H9 (cell line): ENCODE data around the gene SMIM1. TPM values are rescaled to one million over a fixed set of nuclear protein-coding genes. Genes with fewer than 3 reads are reported as not detected.
A peak's percentile ranks its signal among the peaks of the same experiment; 100 is the strongest.

ENCODE experiments used
- DNase-seq: peaks from one replicate; pipeline ENCODE4 v3.0.0-alpha.2; 2017
- H2AFZ ChIP-seq: one replicate; pipeline ENCODE4 v1.6.1; 2013; ENCODE audit warnings: mild to moderate bottlenecking, low read length, control low read depth, moderate library complexity
- H2AK5ac ChIP-seq: 2 replicates; pipeline ENCODE4 v1.6.1; 2013; ENCODE audit warnings: low read length, control low read depth, mixed read lengths; ENCODE audit not compliant: insufficient read length
- H2BK120ac ChIP-seq: one replicate; pipeline ENCODE4 v1.6.1; 2013; ENCODE audit warnings: low read depth, mild to moderate bottlenecking, low read length, control low read depth, inconsistent platforms; ENCODE audit not compliant: poor library complexity, severe bottlenecking
- H2BK12ac ChIP-seq: 2 replicates; pipeline ENCODE4 v1.6.1; 2013; ENCODE audit warnings: low read length, control low read depth, mixed read lengths, low read depth; ENCODE audit not compliant: insufficient read length
- H2BK15ac ChIP-seq: 2 replicates; pipeline ENCODE4 v1.6.1; 2013; ENCODE audit warnings: low read depth, low read length, control low read depth
- H2BK20ac ChIP-seq: one replicate; pipeline ENCODE4 v1.6.1; 2013; ENCODE audit warnings: low read depth, mild to moderate bottlenecking, low read length, control low read depth, inconsistent platforms; ENCODE audit not compliant: poor library complexity, severe bottlenecking
- H2BK5ac ChIP-seq: 2 replicates; pipeline ENCODE4 v1.6.1; 2013; ENCODE audit warnings: low read length, control low read depth, mixed read lengths; ENCODE audit not compliant: insufficient read length
- H3K14ac ChIP-seq: 2 replicates; pipeline ENCODE4 v1.6.1; 2013; ENCODE audit warnings: low read length, control low read depth; ENCODE audit not compliant: insufficient read depth
- H3K18ac ChIP-seq: 2 replicates; pipeline ENCODE4 v1.6.1; 2013; ENCODE audit warnings: low read depth, mild to moderate bottlenecking, mixed read lengths, low read length, control low read depth; ENCODE audit not compliant: insufficient read length
- H3K23ac ChIP-seq: 2 replicates; pipeline ENCODE4 v1.6.1; 2013; ENCODE audit warnings: low read length, control low read depth, mixed read lengths, low read depth; ENCODE audit not compliant: insufficient read length
- H3K23me2 ChIP-seq: 2 replicates; pipeline ENCODE4 v1.6.1; 2013; ENCODE audit warnings: low read depth, mild to moderate bottlenecking, mixed read lengths, low read length, control low read depth; ENCODE audit not compliant: insufficient read length, poor library complexity, severe bottlenecking
- H3K27ac ChIP-seq: 2 replicates; pipeline ENCODE4 v1.5.1; 2013; ENCODE audit warnings: low read length, control low read depth, mixed read lengths, low read depth; ENCODE audit not compliant: insufficient read length
- H3K27me3 ChIP-seq: 2 replicates; pipeline ENCODE4 v1.6.1; 2013; ENCODE audit warnings: low read length, control low read depth, inconsistent platforms; ENCODE audit not compliant: insufficient read depth
- H3K4ac ChIP-seq: 2 replicates; pipeline ENCODE4 v1.6.1; 2013; ENCODE audit warnings: low read depth, mild to moderate bottlenecking, control low read depth, inconsistent platforms, low read length, moderate library complexity
- H3K4me1 ChIP-seq: 2 replicates; pipeline ENCODE4 v1.6.1; 2013; ENCODE audit warnings: low read length, control low read depth, inconsistent platforms; ENCODE audit not compliant: insufficient read depth
- H3K4me2 ChIP-seq: 2 replicates; pipeline ENCODE4 v1.6.1; 2013; ENCODE audit warnings: low read length, control low read depth, mixed read lengths; ENCODE audit not compliant: insufficient read length, insufficient read depth
- H3K56ac ChIP-seq: 2 replicates; pipeline ENCODE4 v1.6.1; 2013; ENCODE audit warnings: low read depth, mild to moderate bottlenecking, mixed read lengths, low read length, control low read depth; ENCODE audit not compliant: insufficient read length
- H3K79me1 ChIP-seq: 2 replicates; pipeline ENCODE4 v1.6.1; 2013; ENCODE audit warnings: low read depth, mild to moderate bottlenecking, moderate library complexity, low read length, control low read depth, inconsistent platforms; ENCODE audit not compliant: insufficient read depth, poor library complexity, severe bottlenecking
- H3K79me2 ChIP-seq: 2 replicates; pipeline ENCODE4 v1.6.1; 2013; ENCODE audit warnings: low read length, control low read depth, inconsistent platforms; ENCODE audit not compliant: insufficient read depth
- H3K9ac ChIP-seq: 2 replicates; pipeline ENCODE4 v1.6.1; 2013; ENCODE audit warnings: low read length, control low read depth, mixed read lengths; ENCODE audit not compliant: insufficient read length; ENCODE audit errors: extremely low read depth
- H3K9me3 ChIP-seq: one replicate; pipeline ENCODE4 v1.6.1; 2013; ENCODE audit warnings: low read depth, low read length, inconsistent platforms; ENCODE audit not compliant: control insufficient read depth
- H3T11ph ChIP-seq: one replicate; pipeline ENCODE4 v1.6.1; 2013; ENCODE audit warnings: mild to moderate bottlenecking, low read length, control low read depth, inconsistent platforms
- H4K20me1 ChIP-seq: one replicate; pipeline ENCODE4 v1.6.1; 2013; ENCODE audit not compliant: control insufficient read depth, insufficient read length, insufficient read depth
- H4K5ac ChIP-seq: 2 replicates; pipeline ENCODE4 v1.6.1; 2013; ENCODE audit warnings: low read depth, mild to moderate bottlenecking, mixed read lengths, low read length, control low read depth; ENCODE audit not compliant: insufficient read length
- H4K8ac ChIP-seq: replicated peaks from 2 replicates; pipeline ENCODE4 v1.6.1; 2013; ENCODE audit warnings: low read length, control low read depth, mixed read lengths, low read depth; ENCODE audit not compliant: insufficient read length
- H4K91ac ChIP-seq: 2 replicates; pipeline ENCODE4 v1.6.1; 2013; ENCODE audit warnings: low read depth, mild to moderate bottlenecking, moderate library complexity, mixed read lengths, low read length, control low read depth; ENCODE audit not compliant: insufficient read length
- H3K27ac Mint-ChIP-seq, 3 experiments: 2 replicates in 2 of 3; 3 replicates in 1 of 3; pipeline ENCODE4 v1.8.0; 2020 to 2021; ENCODE audit warnings: mixed read lengths in 3 of 3, mild to moderate bottlenecking in 1 of 3, moderate library complexity in 1 of 3
- H3K27me3 Mint-ChIP-seq: 2 replicates; pipeline ENCODE4 v1.8.0; 2021; ENCODE audit warnings: low read depth, mild to moderate bottlenecking, moderate library complexity, mixed read lengths
- H3K36me3 Mint-ChIP-seq, 3 experiments: 2 replicates in 2 of 3; 3 replicates in 1 of 3; pipeline ENCODE4 v1.8.0; 2020 to 2021; ENCODE audit warnings: low read depth in 3 of 3, mixed read lengths in 3 of 3; ENCODE audit not compliant: insufficient read depth in 1 of 3
- H3K4me1 Mint-ChIP-seq, 2 experiments: 2 replicates each; pipeline ENCODE4 v1.8.0; 2020; ENCODE audit warnings: mixed read lengths in 2 of 2
- H3K4me3 Mint-ChIP-seq, 2 experiments: 2 replicates in 1 of 2; 3 replicates in 1 of 2; pipeline ENCODE4 v1.8.0; 2020 to 2021; ENCODE audit warnings: mild to moderate bottlenecking in 2 of 2, mixed read lengths in 2 of 2, moderate library complexity in 1 of 2
- H3K9me3 Mint-ChIP-seq, 2 experiments: 2 replicates in 1 of 2; 3 replicates in 1 of 2; pipeline ENCODE4 v1.8.0; 2020; ENCODE audit warnings: mild to moderate bottlenecking in 2 of 2, mixed read lengths in 2 of 2, moderate library complexity in 1 of 2
- CTCF ChIP-seq: fragments of 200-600 bp; sonication (generic); conservative IDR thresholded peaks from 3 replicates; pipeline ENCODE4 v1.8.0; 2021; ENCODE audit warnings: antibody characterized with exemption, mild to moderate bottlenecking
- WGBS: extraction: QIAGEN DNeasy Blood & Tissue Kit; methylation state at CpG from one replicate; pipeline ENCODE4 v1.1.7; 2013; ENCODE audit warnings: missing lambda C conversion rate, low lambda C conversion rate, mixed read lengths; ENCODE audit not compliant: insufficient read length; ENCODE audit errors: extremely low coverage; 5-methylcytosine and 5-hydroxymethylcytosine counted together
- total RNA-seq: library from RNA; stranded (reverse); gene quantifications from 2 replicates; pipeline ENCODE4 v1.2.1, GENCODE V29; 2021

The SMIM1 gene
- total RNA-seq, 1 experiment from 2014 or later: 5.3 TPM

DNA sequence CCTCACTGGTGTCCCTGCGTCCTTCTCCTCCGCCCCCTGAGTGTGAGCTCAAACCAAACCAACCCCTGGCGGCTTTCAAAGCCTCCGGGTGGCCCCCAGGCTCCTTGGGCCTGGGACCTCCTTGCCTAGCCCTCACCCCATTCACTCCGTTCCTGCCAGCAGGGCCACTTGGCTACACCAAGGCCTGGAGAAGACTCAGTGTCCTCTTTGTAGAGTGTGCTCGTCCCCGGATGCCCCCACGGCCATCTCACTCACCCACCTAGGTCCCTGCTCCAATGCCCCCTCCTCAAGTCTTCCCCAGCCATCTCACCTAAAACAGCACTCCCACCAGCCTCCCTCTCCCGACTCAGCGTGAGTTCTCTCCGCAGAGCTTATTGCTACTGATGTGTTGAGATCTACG, 27.5 kb upstream of the SMIM1 start:
- H3K9ac ChIP-seq: no peak overlapping the region
- no peak overlapping the region for H3K4me2 ChIP-seq
- H3K18ac ChIP-seq: no peak overlapping the region
- H4K5ac ChIP-seq: no peak overlapping the region
- H3K9me3 ChIP-seq: no peaks in the 10 kb centered on the region
- no peak for TF ChIP-seq CTCF
- peaks cover 18 to 19% of the 10 kb centered on the region in 2 experiments for H3K4me1 Mint-ChIP-seq
- peak overlapping the region; percentile 92 to 95 for H3K4me3 Mint-ChIP-seq
- H3K36me3 Mint-ChIP-seq: peaks cover 24 to 43% (median 38%) of the 10 kb centered on the region in 3 experiments; a peak in 6 of 7 replicates
- H3K9me3 Mint-ChIP-seq: no peaks in the 10 kb centered on the region
- H2AFZ ChIP-seq: no peak overlapping the region
- peaks cover 5% of the 10 kb centered on the region; the same call in 1 of the 2 replicates for H3K4me1 ChIP-seq
- no peak overlapping the region for H3K23ac ChIP-seq
- no peak overlapping the region for H2BK5ac ChIP-seq
- H3K27me3 ChIP-seq: no peaks in the 10 kb centered on the region
- H2BK120ac ChIP-seq: no peak overlapping the region
- peaks cover 5% of the 10 kb centered on the region for H4K20me1 ChIP-seq
- H3K23me2 ChIP-seq: peaks cover 11% of the 10 kb centered on the region
- H3K14ac ChIP-seq: no peak overlapping the region
- H4K8ac ChIP-seq: no peak overlapping the region
- H3K79me1 ChIP-seq: no peaks in the 10 kb centered on the region
- peaks cover 1% of the 10 kb centered on the region; the same call in 1 of the 2 replicates for H3K27me3 Mint-ChIP-seq
- peaks cover 2% of the 10 kb centered on the region; the same call in 1 of the 2 replicates for H3K79me2 ChIP-seq
- H3K27ac ChIP-seq: no peak overlapping the region
- no peak overlapping the region for H4K91ac ChIP-seq
- DNase-seq: no peak
- no peak overlapping the region for H2BK12ac ChIP-seq
- H3K27ac Mint-ChIP-seq: peak overlapping the region in 2 of 3 experiments; percentile 62 to 94; a peak in 5 of 7 replicates
- no peak overlapping the region for H3K4ac ChIP-seq
- WGBS: no CpG with 5 or more reads among the region's 12 CpGs
- H3T11ph ChIP-seq: no peak overlapping the region
- H3K56ac ChIP-seq: no peak overlapping the region
- no peak overlapping the region for H2AK5ac ChIP-seq
- no peak overlapping the region for H2BK15ac ChIP-seq
- no peak overlapping the region for H2BK20ac ChIP-seq
